ENCODE measurements around the gene CLPTM1. TPM values are rescaled to one million over a fixed set of nuclear protein-coding genes. Genes with fewer than 3 reads are reported as not detected.

CLPTM1 gene
- total RNA-seq, 3 donors from 2014 or later = 98.3 to 125 (median 114) TPM

DNA sequence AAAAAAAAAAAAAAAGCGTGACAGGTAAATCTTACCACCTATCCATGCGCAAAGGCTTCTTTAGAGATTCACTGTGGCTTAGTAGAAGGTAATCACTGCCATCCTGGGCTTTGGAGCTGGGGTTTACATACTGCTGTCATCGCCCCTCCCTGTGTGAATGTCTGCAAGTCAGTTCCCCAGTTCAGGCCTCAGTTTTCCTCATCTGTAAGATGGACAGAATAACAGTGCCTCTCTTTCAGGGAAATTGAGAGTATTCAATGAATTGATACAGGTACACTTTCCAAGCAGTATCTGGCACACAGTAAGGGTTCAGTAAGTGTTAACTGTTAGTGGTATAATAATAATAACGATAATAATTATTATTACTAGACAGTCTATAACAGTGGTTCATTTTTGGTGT is 48.3 kb downstream of the CLPTM1 start:
- TF ChIP-seq, protein P1, sequence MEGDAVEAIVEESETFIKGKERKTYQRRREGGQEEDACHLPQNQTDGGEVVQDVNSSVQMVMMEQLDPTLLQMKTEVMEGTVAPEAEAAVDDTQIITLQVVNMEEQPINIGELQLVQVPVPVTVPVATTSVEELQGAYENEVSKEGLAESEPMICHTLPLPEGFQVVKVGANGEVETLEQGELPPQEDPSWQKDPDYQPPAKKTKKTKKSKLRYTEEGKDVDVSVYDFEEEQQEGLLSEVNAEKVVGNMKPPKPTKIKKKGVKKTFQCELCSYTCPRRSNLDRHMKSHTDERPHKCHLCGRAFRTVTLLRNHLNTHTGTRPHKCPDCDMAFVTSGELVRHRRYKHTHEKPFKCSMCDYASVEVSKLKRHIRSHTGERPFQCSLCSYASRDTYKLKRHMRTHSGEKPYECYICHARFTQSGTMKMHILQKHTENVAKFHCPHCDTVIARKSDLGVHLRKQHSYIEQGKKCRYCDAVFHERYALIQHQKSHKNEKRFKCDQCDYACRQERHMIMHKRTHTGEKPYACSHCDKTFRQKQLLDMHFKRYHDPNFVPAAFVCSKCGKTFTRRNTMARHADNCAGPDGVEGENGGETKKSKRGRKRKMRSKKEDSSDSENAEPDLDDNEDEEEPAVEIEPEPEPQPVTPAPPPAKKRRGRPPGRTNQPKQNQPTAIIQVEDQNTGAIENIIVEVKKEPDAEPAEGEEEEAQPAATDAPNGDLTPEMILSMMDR (IDR thresholded peaks at IDR 0.05) = no peak
- ATAC-seq = no peak
- intact Hi-C loops (cut with DNase I, micrococcal nuclease) = no loop called here

DNA sequence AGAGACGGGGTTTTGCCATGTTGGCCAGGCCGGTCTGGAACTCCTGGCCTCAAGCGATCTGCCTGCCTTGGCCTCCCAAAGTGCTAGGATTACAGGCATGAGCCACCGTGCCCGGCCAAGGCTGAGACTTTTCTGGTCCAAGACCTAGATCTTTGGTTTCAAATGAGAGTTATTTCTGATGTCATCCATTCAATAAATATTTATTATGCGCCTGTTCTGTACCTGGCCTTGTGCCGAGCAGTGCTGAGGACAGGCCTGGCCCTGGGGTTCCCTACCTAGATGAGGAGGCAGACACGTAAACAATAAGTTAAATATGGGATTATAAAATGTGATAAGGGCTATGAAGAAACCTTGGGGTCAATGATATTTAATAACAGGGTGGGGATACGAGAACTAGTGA is 50.6 kb downstream of the CLPTM1 start:
- intact Hi-C loops (cut with DNase I, micrococcal nuclease) = no loop called here
- DNase-seq (peak; percentile 69 to 84 (median 74)), ATAC-seq (peak; percentile 27)
- peaks cover 3% of the 10 kb centered on the region for H3K36me3 ChIP-seq (ENCODE audit: low read depth)
- H3K4me3 ChIP-seq = no peak overlapping the region
- H3K9me3 ChIP-seq = no peaks in the 10 kb centered on the region
- peaks cover 43% of the 10 kb centered on the region for H3K4me1 ChIP-seq (ENCODE audit: low read depth)
- TF ChIP-seq, protein P1 (IDR thresholded peaks at IDR 0.05) = no peak

More for the DNA sequence above, 48.3 kb downstream of the CLPTM1 start:
- H3K36me3 ChIP-seq (ENCODE audit: low read depth) = peaks cover 3% of the 10 kb centered on the region
- DNase-seq = no peak
- H3K4me3 ChIP-seq = no peak overlapping the region
- peaks cover 41% of the 10 kb centered on the region for H3K4me1 ChIP-seq (ENCODE audit: low read depth)
- no peaks in the 10 kb centered on the region for H3K9me3 ChIP-seq

DNA sequence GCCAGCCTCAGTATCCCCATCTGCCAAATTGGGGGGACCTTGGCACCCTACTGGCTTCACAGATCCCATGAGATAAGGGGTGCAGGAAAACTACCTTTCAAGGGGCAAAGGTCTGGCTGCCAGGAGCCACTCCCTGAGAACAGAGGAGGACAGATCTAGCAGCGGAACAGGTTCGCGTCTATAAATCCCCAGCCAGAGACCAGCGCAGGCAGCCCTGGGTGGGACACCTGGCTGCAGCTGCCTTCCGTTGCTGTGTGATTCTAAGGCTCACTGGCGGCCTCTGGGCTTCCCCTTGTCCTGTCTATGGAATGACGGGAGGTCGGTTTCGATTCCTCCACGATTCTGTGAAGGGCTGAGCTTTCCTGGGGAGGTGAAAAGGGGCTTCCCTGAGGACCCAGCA is 53.4 kb downstream of the CLPTM1 start:
- peak; percentile 82 to 87 (median 86) for DNase-seq
- intact Hi-C loops (cut with DNase I, micrococcal nuclease) = no loop called here
- Histone ChIP-seq H3K4me1 (ENCODE audit: low read depth) (peaks cover 33% of the 10 kb centered on the region), H3K36me3 (ENCODE audit: low read depth) (no peaks in the 10 kb centered on the region), H3K4me3 (no peak overlapping the region), H3K9me3 (no peaks in the 10 kb centered on the region)
- ATAC-seq = peak; percentile 87
- TF ChIP-seq, protein P1 (IDR thresholded peaks at IDR 0.05) = no peak

DNA sequence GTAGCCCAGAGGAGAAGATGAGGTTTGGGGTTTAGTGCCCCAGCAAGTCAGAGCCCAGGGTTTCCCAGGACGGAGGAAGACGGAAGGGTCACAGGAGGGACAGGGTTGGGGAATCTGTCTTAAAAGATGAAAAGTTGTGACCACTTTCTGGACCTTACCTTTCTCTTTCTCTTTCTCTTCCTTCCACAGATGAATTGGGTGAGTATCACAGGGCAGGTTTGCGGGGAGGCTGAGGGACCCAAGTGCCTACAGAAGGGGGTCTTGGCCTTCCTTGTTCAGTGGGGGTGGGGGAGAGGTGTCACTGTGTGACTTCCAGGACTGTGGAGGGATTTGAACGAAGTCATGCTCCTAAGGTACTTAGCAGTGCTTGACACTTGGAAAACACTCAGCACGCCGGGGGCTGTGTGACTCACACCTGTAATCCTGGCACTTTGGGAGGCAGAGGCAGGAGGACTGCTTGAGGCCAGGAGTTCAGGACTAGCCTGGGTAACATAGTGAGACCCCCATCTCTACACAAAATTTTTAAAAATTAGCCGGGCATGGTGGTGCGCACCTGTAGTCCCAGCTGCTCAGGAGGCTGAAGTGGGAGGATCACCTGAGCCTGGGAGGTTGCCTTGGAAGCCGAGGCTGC is 54.6 kb downstream of the CLPTM1 start:
- Histone ChIP-seq H3K9me3 (no peaks in the 10 kb centered on the region), H3K36me3 (ENCODE audit: low read depth) (no peaks in the 10 kb centered on the region), H3K4me3 (no peak overlapping the region), H3K4me1 (ENCODE audit: low read depth) (peaks cover 29% of the 10 kb centered on the region)
- no peak for DNase-seq
- no peak for ATAC-seq
- TF ChIP-seq, protein P1 (IDR thresholded peaks at IDR 0.05) = no peak
- intact Hi-C loops (cut with DNase I, micrococcal nuclease) = no loop called here

DNA sequence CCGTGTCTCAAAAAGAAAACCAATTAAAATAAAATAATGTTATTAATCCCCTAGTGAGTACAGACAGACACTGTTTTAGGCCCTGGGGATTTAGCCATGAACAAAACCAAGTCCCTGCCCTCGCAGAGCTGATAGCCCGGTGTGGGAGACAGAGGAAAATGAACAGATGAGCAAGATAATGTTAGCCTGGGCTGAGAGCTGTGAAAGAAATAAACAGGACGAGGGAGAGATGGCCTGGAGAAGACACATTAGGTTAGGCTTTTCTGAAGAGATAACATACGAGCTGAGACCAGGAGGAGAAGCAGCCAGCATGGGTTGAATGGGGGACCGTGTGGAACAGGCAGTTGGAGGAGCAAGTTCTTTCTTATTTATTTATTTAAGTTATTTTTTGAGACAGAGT is 55.1 kb downstream of the CLPTM1 start:
- Histone ChIP-seq H3K4me1 (ENCODE audit: low read depth) (peaks cover 29% of the 10 kb centered on the region), H3K9me3 (no peaks in the 10 kb centered on the region), H3K36me3 (ENCODE audit: low read depth) (no peaks in the 10 kb centered on the region), H3K4me3 (no peak overlapping the region)
- no peak for ATAC-seq
- no peak for DNase-seq
- intact Hi-C loops (cut with DNase I, micrococcal nuclease) = no loop called here
- TF ChIP-seq, protein P1 (IDR thresholded peaks at IDR 0.05) = no peak

DNA sequence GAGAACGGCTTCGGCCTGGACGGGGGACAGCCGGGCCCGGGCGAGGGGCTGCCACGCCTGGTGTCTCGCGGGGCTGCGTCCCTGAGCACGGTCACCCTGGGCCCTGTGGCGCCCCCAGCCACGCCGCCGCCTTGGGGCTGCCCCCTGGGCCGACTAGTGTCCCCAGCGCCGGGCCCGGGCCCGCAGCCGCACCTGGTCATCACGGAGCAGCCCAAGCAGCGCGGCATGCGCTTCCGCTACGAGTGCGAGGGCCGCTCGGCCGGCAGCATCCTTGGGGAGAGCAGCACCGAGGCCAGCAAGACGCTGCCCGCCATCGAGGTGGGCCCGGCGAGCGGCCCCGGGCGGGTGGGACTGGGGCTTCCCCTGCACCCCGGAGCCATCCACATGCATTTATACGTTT is 56.8 kb downstream of the CLPTM1 start:
- ATAC-seq (no peak), DNase-seq (no peak)
- no peaks in the 10 kb centered on the region for H3K9me3 ChIP-seq
- H3K36me3 ChIP-seq (ENCODE audit: low read depth) = no peaks in the 10 kb centered on the region
- TF ChIP-seq, protein P1 (IDR thresholded peaks at IDR 0.05) = no peak
- intact Hi-C loops (cut with DNase I, micrococcal nuclease) = no loop called here
- peaks cover 16% of the 10 kb centered on the region for H3K4me1 ChIP-seq (ENCODE audit: low read depth)
- H3K4me3 ChIP-seq = no peak overlapping the region

Data from mucosa of descending colon (tissue), 3 donors.